NCI-H2196 treated with DMSO at 0.1 percent for 48 hours (cell line): ENCODE measurements around the gene KLHDC3.
"Not testable (repeated sequence)": the region's sequence is repeated elsewhere in the genome, so short reads cannot be mapped to it uniquely, and the experiment has no call there.

Experiments
- DNase-seq: peaks from one replicate; lab custom pipeline; 2025; ENCODE audit not compliant: unreplicated experiment; lab: John Stamatoyannopoulos, UW

KLHDC3 gene

DNA sequence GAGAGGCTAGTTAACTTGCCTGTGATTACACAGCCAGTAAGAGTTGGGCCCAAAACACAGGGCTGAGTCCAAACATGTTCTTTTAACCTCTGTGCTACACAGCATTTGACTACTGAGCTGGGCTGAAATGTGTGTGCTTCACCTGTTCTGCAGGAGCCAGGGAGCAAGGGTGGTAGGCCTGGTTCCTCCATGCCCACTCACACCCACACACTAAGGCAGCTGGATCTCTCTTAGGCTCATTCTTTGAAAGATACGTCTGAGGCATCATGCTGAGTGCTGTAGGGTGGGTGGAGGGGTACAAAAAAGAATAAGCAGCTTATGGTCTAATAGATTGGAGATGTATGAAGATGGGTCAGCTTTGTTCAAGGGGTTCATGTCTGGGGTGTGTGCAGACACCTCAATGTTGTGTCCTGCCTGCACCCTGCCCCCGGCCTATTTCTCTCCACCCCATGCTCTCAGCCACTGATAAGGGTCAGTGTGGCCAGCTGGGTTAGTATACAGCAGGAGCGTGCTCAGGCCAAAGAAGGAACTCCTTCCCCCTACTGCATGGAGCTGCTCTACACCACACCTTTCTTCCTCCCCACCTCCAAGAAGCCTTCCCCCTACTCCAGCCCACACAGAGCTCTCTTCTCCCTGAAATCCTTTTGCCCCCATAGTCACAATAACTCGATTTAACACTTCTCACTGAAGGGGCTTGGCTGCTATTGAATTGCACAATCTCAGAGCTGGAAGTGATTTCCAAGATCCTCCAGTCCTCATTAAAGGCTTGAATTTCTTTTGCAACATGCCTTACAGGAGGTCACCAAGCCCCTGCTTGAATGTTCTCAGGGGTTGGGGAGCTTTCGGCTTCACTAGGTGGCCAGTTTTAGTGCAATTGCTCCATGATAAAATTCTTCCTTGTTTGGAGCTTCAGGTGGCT lies 26.3 kb upstream of the KLHDC3 start:
- no peak for DNase-seq

DNA sequence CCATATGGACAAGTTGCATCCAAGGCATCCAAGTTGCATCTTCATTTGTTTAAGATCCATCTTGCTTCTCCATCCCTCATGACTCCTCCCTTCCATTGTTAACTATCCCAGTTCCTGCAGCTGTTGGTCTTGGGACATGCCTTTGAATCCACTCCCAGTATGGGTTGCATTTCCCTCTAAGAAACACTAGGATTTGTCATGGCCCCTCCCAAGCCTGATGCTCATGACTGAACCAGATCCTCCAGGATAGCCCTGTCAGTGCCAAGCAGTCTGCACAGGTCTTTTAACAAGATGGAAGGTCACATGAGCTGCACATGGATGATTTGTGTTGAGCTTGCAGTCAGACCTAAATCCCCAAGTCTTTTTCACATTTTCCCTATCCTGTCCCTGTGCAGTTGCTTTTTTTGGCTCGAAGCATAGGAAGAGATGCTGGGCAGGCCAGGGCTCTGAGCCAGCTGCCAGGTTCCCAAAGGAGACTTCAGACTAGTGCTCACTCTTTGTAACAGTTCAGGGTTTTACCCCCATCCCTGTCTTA lies 25.5 kb upstream of the KLHDC3 start:
- no peak for DNase-seq

DNA sequence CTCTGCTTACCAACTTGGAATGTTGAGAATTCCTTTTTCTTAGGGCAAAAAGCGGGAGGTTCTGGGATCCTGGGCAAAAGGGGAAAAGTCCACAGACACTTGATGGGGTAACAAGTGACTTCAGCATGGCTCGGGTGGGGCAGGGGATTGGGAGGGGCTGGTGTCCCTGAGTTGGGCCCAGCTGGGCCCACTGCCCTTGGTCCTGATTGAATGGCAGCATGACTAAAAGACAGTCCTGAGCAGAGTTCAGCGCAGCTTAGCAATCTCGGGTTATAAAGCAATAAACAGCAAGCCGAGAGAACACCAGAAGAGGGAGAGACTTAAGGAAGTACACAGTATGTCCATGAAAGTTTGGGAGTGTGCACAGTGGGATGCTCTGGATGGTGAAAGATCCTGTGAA lies 24.1 kb upstream of the KLHDC3 start:
- DNase-seq, result no peak

DNA sequence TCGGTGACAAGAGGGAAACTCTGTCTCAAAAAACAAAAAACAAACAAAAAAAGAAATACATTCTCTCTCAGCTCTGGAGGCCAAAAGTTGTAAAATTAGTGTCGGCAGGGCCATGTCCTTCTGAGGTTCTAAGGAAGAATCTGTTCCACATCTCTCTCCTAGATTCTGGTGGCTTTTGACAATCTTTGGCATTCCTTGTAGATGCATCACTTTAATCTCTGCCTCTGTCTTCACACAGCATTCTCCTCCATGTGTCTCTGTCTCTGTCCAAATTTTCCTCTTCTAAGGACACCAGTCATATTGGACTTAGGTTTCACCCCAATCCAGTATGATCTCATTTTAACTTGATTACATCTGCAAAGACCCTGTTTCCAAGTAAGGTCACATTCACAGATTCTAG lies 20.6 kb upstream of the KLHDC3 start:
- DNase-seq, result no peak

DNA sequence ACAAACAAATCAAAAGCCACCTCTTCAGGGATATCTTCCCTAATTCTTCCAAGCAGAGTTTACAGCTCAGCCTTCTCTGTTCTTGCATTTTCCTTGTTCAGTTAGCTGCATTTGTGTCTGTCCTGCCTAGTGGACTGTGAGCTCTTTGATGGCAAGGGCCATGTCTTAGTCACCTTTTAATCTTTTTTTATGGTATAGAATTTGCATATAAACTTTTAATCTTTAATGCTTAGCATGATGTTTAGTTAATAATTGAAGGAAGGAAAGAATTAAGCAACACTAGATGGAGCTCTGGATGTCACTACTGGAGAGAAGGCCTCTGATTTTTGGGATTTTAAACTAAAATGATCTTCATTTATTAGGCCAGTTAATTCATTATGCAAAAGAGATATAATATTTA lies 17.5 kb upstream of the KLHDC3 start:
- DNase-seq, result no peak

DNA sequence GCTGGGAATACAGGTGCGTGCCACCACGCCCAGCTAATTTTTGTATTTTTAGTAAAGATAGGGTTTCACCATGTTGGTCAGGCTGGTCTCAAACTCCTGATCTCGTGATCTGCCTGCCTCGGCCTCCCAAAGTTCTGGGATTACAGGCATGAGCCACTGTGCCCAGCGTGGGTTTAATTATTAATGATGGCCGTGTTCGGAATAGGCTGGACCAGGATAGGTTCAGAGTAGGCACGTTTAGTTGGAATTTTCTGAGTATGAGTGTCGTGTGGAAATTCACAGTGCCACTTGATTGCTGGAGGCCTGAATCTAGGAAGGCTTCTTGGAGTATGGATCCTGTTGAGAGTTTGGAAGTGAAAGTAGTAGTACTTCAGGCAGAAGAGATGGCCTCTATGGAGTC lies 15.8 kb upstream of the KLHDC3 start:
- DNase-seq, result not testable (repeated sequence)

DNA sequence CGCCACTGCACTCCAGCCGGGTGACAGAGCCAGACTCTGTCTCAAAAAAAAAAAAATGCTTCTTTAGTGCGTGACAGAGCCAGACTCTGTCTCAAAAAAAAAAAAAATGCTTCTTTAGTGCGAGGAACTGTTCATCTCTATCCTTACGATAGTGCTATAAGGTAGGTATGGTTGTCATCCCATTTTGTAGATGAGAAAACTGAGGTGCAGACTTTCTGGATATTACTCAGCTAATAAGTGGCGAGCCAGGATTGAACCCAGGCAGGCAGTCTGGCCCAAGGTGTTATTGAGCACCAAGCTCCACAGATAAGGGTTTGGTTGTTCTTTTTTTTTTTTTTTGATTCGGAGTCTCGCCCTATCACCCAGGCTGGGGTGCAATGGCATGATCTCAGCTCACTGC lies 12.2 kb upstream of the KLHDC3 start:
- DNase-seq, result no peak

DNA sequence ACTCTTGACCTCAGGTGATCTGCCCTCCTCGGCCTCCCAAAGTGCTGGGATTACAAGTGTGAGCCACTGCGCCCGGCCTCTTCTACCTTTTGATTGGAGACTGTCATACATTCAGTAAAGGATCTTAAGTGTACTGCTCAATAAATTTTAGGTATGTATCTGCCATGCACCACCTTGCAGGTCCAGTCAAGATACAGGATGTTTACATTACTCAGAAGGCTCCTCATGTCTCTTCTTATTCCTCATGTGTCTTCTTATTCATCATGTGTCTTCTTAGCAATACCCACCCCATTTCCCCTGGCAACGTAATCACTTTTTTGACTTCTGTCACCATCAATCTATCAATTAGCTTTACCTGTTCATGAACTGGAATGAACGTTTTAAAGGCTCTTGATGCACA lies 8.2 kb upstream of the KLHDC3 start:
- DNase-seq, result no peak

DNA sequence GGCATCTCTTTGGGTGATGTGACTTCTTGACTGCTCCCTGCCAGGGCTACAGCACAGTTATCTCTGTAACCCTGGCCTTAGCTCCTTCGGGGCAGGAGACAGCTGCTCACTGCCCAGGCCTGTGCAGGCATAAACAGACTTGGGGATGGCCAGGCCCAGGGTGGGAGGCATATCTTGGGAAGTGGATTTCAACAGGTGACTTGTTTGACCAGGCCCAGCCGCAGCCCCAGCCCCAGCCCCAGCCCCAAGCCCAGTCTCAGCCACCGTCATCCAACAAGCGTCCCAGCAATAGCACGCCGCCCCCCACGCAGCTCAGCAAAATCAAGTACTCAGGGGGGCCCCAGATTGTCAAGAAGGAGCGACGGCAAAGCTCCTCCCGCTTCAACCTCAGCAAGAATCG lies 7.8 kb upstream of the KLHDC3 start:
- no peak for DNase-seq

DNA sequence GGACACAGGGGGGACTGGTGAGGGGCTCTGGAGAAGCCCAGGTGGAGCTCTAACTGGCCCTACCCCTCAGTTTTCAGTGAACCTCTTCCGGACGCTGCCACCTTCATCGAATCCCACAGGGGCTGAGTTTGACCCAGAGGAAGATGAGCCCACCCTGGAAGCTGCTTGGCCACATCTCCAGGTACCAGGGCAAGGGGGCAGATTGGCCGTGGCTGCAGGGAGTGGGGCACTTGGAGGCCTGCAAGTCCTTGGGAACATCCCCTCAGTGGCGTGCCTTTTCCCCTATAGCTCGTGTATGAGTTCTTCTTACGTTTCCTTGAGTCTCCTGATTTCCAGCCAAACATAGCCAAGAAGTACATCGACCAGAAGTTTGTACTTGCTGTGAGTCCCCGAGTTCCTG lies 6.9 kb upstream of the KLHDC3 start:
- DNase-seq, result no peak

DNA sequence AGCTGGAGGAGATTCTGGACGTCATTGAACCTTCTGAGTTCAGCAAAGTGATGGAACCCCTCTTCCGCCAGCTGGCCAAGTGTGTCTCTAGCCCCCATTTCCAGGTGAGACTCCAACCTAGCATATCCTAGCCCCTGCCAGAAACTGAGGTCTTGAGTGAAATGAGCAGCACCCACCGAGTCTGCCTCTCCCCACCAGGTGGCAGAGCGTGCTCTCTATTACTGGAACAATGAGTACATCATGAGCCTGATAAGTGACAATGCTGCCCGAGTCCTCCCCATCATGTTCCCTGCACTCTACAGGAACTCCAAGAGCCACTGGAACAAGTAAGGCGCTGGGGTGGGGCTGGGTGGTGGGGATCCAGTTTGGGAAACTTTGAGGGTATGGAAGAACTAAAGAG lies 4.9 kb upstream of the KLHDC3 start:
- no peak for DNase-seq

DNA sequence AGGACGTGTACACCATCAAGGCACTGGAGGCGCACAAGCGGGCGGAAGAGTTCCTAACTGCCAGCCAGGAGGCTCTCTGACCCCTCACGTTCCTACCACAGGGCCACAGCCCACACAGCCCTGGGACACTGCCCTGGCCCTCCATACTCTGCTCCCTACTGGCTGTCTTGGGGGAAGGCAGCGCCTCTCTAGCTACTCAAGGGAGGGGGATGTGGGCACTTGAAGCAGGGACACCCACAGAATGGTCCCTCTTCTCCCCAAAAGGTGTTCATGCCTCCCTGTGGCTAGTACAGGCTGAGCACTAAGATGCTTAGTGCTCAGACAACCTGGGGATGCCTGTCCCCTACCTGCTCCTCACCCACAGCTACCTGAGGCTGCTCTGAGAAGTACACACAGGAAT lies 2.8 kb upstream of the KLHDC3 start:
- DNase-seq, result no peak

DNA sequence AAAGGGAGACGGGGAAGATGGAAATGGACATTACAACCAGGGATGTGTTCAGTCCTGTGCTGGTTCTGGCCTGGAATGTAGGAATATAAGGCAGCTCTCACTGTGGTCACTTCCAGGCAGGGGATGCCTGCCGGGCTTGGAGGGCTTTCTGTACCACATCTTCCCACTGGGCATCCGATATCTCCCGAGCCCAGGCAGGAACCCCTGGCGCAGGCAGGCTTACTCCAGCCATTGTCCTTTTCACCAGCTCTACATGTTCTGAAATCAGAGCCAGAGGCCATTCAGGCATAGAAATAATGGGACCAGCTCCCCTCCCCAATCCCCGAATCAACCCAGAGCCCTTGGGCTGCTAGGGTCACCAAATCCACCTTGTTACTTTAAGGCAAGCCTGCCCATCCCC lies 1.7 kb upstream of the KLHDC3 start:
- no peak for DNase-seq

DNA sequence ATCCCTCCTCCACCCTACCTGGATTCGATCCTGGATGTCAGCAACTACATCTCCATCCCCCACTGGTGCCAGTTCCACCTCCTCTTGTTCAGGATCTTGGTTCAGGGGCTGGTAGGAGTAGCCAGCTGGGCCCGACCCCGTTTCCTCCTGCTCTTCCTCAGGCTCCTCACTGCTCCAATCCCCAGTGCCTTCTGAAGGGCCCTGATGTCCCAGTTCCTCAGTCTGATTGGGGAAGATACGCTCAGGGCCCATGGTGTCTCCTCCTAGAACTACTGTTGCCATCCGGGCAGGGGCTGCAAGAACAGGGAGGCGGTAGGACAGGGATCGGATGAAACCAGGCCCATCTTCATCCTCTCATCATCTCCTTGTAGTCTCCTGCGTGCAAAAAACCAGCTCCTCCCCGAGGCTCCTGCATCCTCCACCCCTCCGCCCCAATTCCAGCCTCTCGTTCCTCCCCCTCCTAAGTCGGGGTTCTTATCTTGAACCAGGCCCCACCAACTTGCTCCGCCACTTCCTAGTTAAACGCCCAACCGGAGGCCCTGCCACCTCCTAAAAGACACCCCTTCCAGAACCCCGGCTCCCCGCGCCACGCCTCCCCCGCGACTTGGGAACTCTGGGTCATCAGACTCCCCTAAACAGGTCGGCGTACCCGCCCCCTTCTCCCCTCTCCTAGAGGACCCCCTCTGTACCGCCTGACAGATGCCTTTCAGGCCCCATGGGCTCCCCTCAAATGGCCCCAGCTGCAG lies 779 bp upstream of the KLHDC3 start:
- no peak for DNase-seq

DNA sequence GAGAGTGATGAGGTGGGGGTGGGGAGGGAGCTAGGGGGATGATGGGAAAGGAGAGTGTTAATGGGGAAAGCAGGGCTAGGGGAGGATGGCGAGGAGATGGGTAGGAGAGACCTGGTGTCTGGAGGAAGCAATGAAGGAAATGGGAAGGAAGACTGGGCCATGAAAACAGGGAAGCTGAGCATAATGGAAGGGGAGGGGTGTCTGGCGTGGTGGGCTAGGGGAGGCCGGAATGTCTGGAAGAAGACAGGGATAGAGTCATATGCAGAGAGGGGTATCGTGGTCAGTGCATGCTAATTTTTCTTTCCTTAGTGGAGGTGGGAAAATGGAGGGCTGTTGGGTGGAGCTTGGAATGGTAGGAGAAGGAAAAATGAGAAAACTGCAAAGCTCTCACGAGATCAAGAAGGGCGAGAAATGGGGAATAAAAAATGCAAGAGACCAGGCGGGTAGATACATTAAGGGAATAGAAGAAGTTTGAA lies 423 bp downstream of the KLHDC3 start:
- no peak for DNase-seq

DNA sequence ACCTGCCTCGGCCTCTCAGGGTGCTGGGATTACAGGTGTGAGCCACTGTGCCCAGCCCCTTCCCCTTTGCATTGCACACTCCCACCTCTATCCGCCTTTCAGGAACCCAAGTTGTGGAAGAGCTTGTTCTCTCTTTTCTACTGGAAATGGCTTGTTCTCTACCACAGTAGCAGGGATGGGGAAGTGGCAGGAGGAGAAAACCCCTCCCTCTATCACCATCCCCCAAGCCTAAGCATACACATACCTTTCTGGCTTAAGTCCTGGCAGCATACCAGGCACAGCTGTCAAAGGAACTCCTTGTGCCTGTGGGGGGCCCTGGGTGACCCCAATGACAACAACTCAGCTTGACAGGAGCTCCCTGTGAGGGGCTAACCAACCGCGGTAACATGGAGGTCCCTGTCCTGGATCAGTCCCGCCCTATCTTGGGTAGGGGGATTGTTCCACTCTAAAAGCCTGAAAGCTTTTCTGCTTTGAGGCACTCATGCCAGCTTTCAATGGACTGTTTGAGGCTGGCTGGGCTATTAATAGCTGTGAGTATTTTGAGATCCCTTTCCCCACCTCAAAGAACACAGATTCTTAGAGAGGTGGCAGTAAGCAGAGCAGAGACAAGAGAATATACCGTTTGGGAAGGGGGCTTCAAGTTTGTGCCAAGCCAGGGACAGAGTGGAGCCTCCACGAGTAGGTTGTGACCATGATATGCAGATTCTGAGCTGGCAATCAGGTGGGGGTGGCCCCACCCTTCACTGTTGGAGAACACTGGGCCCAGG lies 2.3 kb downstream of the KLHDC3 start:
- no peak for DNase-seq

DNA sequence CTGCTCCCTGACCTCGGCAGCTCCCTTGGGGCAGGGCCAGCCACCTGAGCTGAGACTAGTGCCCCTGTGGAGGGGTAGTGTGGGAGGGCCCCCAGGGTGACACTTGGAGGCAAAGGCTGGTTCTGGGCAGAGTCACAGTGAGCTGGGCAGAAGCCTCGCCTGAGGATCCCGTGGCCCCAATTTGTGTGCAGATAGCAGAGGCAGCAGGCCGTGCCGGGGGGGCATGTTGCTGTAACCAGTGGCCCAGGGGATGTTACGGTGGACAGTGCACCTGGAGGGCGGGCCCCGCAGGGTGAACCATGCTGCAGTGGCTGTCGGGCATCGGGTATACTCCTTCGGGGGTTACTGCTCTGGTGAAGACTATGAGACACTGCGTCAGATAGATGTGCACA lies 2.9 kb downstream of the KLHDC3 start:
- no peak for DNase-seq

DNA sequence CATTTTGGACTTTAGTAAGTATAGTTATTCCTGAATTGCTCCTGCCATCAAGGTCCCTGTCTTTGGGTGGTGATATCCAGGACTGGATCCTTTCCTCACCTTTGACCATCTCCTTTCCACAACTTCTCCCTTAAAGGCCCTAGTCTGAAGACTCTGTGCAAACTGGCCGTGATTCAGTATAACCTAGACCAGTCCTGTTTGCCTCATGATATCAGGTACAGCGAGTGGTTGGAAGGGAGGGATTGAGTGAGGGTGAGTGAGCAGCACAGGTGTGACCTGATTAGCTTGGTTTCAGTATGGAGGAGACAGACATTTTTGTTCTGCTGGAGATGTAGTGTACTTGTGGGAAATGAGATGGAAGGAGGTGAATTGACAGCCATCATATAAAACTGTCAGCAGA lies 5.1 kb downstream of the KLHDC3 start:
- DNase-seq, result no peak

DNA sequence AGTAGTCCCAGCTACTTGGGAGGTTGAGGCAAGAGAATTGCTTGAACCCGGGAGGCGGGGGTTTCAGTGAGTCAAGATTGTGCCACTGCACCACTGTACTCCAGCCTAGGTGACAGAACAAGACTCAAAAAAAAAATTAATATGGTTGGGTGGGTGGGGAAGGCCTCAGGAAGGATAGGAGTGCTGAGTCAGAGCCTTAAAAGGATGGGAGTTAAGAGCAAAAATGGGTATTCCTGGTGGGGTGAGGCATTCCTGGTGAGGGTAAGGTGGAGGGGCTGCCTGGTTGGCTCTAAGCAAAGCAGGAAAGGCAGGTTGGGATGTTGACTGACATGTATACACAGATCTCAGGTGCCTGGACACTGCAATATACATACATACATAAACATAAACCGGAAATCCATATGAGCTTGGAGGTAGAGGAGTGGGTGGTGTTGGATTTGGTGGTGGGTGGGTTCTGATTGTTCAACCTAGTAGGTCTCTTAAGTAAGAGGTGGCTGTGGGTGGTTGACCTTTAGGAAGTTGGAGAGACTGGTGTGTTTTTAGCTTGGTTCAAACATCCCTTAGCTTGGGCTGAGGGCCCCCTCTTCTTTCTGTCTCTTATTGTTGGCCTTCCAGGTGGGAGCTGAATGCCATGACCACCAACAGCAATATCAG lies 6.1 kb downstream of the KLHDC3 start:
- DNase-seq, result no peak

DNA sequence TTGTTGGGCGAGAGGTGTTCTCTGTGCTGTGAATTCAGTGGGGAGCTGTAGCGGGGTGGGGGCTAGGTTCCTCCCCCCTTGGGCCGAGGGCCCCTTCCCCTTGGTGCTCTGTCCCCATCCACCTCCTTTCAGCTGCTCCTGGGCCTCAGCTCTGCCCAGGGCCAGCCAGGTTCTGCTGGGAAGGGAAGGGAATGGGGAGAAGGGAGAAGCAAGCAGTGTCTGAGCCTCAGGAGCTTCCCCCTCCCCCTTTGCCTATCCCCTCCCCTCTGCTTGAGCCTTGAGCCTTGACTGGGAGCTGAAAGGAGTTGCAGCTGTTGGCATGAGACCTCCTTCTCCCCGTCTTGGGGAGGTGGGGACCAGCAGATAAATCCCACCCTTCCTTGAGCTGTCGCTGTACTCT lies 6.8 kb downstream of the KLHDC3 start:
- DNase-seq, result no peak
